GM18526 (cell line): ENCODE measurements around the gene LZTR1.
A peak's percentile ranks its signal among the peaks of the same experiment; 100 is the strongest.

Experiments
- POLR2A ChIP-seq: IDR thresholded peaks from 3 replicates; pipeline ENCODE4 v1.6.1; 2011; ENCODE audit not compliant: insufficient read length; ENCODE audit errors: extremely low read depth

Gene LZTR1

GRCh38 chr22:20981787-20982562 is at the start of gene LZTR1:
Gene LZTR1 (plus strand): TSS chr22:20982297. CDS start chr22:20982372, 75 bp downstream.
- TF ChIP-seq POLR2A, result peak; percentile 97

- TF ChIP-seq POLR2A, result no peak
Observed at GRCh38 chr22:20933910-20934309, 48.2 kb upstream of the LZTR1 start.

- TF ChIP-seq POLR2A, result no peak
Observed at GRCh38 chr22:20937031-20937793, 44.9 kb upstream of the LZTR1 start.

- no peak for TF ChIP-seq POLR2A
Observed at GRCh38 chr22:20937794-20938671, 44.1 kb upstream of the LZTR1 start.

- no peak for TF ChIP-seq POLR2A
Observed at GRCh38 chr22:20940186-20940651, 41.9 kb upstream of the LZTR1 start.

GRCh38 chr22:20940904-20941385 is 41.2 kb upstream of the LZTR1 start:
- TF ChIP-seq POLR2A, result no peak

GRCh38 chr22:20943104-20943933 is 38.8 kb upstream of the LZTR1 start:
- TF ChIP-seq POLR2A, result no peak

- TF ChIP-seq POLR2A, result no peak
Observed at GRCh38 chr22:20944042-20944441, 38.1 kb upstream of the LZTR1 start.

GRCh38 chr22:20945578-20945934 is 36.5 kb upstream of the LZTR1 start:
- no peak for TF ChIP-seq POLR2A

- TF ChIP-seq POLR2A, result no peak
Observed at GRCh38 chr22:20946080-20946986, 35.8 kb upstream of the LZTR1 start.

- TF ChIP-seq POLR2A, result no peak
Observed at GRCh38 chr22:20946991-20947390, 35.1 kb upstream of the LZTR1 start.

- TF ChIP-seq POLR2A, result no peak
Observed at GRCh38 chr22:20948450-20948849, 33.6 kb upstream of the LZTR1 start.

GRCh38 chr22:20948989-20949388 is 33.1 kb upstream of the LZTR1 start:
- TF ChIP-seq POLR2A, result no peak
